K562 (cell line): ENCODE results near the gene NKAPL. TPM values are rescaled to one million over a fixed set of nuclear protein-coding genes. Genes with fewer than 3 reads are reported as not detected.
A peak's percentile ranks its signal among the peaks of the same experiment; 100 is the strongest.

ENCODE experiments used
- ARNT ChIP-seq, 2 experiments: fragments of 450-650 bp; IDR thresholded peaks; 2 replicates each; pipeline ENCODE4 v1.6.1; 2016; ENCODE audit warnings: mild to moderate bottlenecking in 1 of 2
- ATF4 ChIP-seq: fragments of 450-650 bp; formaldehyde crosslinking; IDR thresholded peaks from 2 replicates; pipeline ENCODE4 v1.4.0; 2022; ENCODE audit warnings: mild to moderate bottlenecking, moderate library complexity
- CAMTA2 ChIP-seq: fragments of 250-450 bp; sonication (Bioruptor Pico); conservative IDR thresholded peaks from 2 replicates; pipeline ENCODE4 v1.5.1; 2022
- CBX3 ChIP-seq, 2 experiments: IDR thresholded peaks; 1 replicate in 1 of 2; 2 replicates in 1 of 2; pipeline ENCODE4 v1.6.1; 2012; ENCODE audit warnings: inconsistent platforms in 2 of 2, low read length in 2 of 2, borderline replicate concordance in 1 of 2, control low read depth in 1 of 2
- CREB3 ChIP-seq: fragments of 450-650 bp; conservative IDR thresholded peaks from 2 replicates; pipeline ENCODE4 v1.6.1; 2016; ENCODE audit warnings: missing genetic modification characterization, low read depth, mild to moderate bottlenecking, missing compliant biosample characterization, moderate library complexity
- EHMT2 ChIP-seq: fragments of 450-650 bp; IDR thresholded peaks from 2 replicates; pipeline ENCODE4 v1.6.1; 2018; ENCODE audit warnings: antibody characterized with exemption
- GTF2B ChIP-seq: IDR thresholded peaks from 2 replicates; pipeline ENCODE4 v1.6.1; 2011; ENCODE audit not compliant: insufficient read length; ENCODE audit errors: extremely low read depth
- LEF1 ChIP-seq: fragments of 450-650 bp; IDR thresholded peaks from 2 replicates; pipeline ENCODE4 v1.6.1; 2016; ENCODE audit warnings: mild to moderate bottlenecking
- NBN ChIP-seq: fragments of 450-650 bp; IDR thresholded peaks from 2 replicates; pipeline ENCODE4 v1.6.1; 2016; ENCODE audit warnings: low read depth, mild to moderate bottlenecking
- NFATC3 ChIP-seq: fragments of 450-650 bp; IDR thresholded peaks from 2 replicates; pipeline ENCODE4 v1.6.1; 2017; ENCODE audit warnings: mild to moderate bottlenecking
- NFIC ChIP-seq: fragments of 450-650 bp; IDR thresholded peaks from 2 replicates; pipeline ENCODE4 v1.6.1; 2017; ENCODE audit warnings: mild to moderate bottlenecking, inconsistent platforms
- NR2F6 ChIP-seq: fragments of 450-650 bp; formaldehyde crosslinking; IDR thresholded peaks from 2 replicates; pipeline ENCODE4 v1.4.0; 2020; ENCODE audit warnings: mild to moderate bottlenecking
- STAT6 ChIP-seq: sonication (generic); formaldehyde crosslinking; IDR thresholded peaks from 2 replicates; pipeline ENCODE4 v1.8.1; 2023; ENCODE audit warnings: mild to moderate bottlenecking, missing genetic modification reagents
- TAF7 ChIP-seq: fragments of 450-650 bp; IDR thresholded peaks from 2 replicates; pipeline ENCODE4 v1.6.1; 2016; ENCODE audit warnings: missing genetic modification characterization, missing compliant biosample characterization
- VEZF1 ChIP-seq: fragments of 200-800 bp; sonication (Bioruptor generic); IDR thresholded peaks from 2 replicates; pipeline ENCODE4 v1.6.1; 2017; ENCODE audit warnings: missing genetic modification characterization, missing compliant biosample characterization
- ZNF140 ChIP-seq: fragments of 250-450 bp; sonication (Bioruptor Pico); IDR thresholded peaks from 2 replicates; pipeline ENCODE4 v1.8.0; 2021; ENCODE audit warnings: moderate library complexity, mild to moderate bottlenecking, inconsistent platforms
- ZNF143 ChIP-seq: sonication (generic); formaldehyde crosslinking; IDR thresholded peaks from 2 replicates; pipeline ENCODE4 v1.9.0; 2022; ENCODE audit warnings: mild to moderate bottlenecking, missing genetic modification reagents
- ZNF639 ChIP-seq, 2 experiments: fragments of 200-800 bp in 1 of 2; sonication (Bioruptor generic) in 1 of 2; sonication (generic) in 1 of 2; formaldehyde crosslinking in 1 of 2; IDR thresholded peaks in 1 of 2; conservative IDR thresholded peaks in 1 of 2; 2 replicates each; pipeline versions ENCODE4 v1.5.0 to v1.6.1; 2016 to 2020; ENCODE audit warnings: missing compliant biosample characterization in 1 of 2, missing genetic modification characterization in 1 of 2, missing genetic modification reagents in 1 of 2
- polyA plus RNA-seq, 8 experiments: library from polyadenylated mRNA; depleted of rRNA in 4 of 8; stranded (reverse) in 5 of 8; unstranded in 3 of 8; fragments of >200 nt; fragmentation: Nextera tagmentation in 2 of 8; fragmentation: Illumina TruSeq in 1 of 8; extraction: Ambion mirVana in 2 of 8; extraction: Trizol in 1 of 8; gene quantifications; 2 replicates each; pipeline versions ENCODE4 v1.2.1 to v1.2.3, GENCODE V29; 2011 to 2014; ENCODE audit warnings: inconsistent platforms in 1 of 8, missing spikeins in 1 of 8
- total RNA-seq, 7 experiments: library from RNA; depleted of rRNA in 6 of 7; stranded (reverse); fragments of >200 nt in 6 of 7; fragmentation: Illumina TruSeq in 2 of 7; extraction: Trizol in 2 of 7; gene quantifications; 2 replicates each; pipeline versions ENCODE4 v1.2.1 to v1.2.3, GENCODE V29; 2011 to 2021; ENCODE audit warnings: low replicate concordance in 1 of 7

NKAPL gene
- total and polyA plus RNA-seq, 9 of the 15 experiments (the other 6 are each of a cell fraction or from before 2014, with no cell fraction given): not detected

GRCh38 chr6:28212510-28213212 lies 46.4 kb upstream of the NKAPL start (continued):
- TF ChIP-seq CREB3 (tag) (no peak), NFIC (peak; percentile 87), CBX3 (IDR thresholded peaks at IDR 0.05; ENCODE audit: borderline replicate concordance in 1 of 2, low read length in 2 of 2) (no peak; a peak in 1 of 3 replicates), EHMT2 (no peak), CAMTA2 (CRISPR knock-in tag) (no peak), LEF1 (peak; percentile 70; the same call in 1 of the 2 replicates), NBN (peak; percentile 95), ZNF140 (CRISPR knock-in tag) (no peak), VEZF1 (CRISPR knock-in tag) (no peak), NFATC3 (no peak; the same call in 1 of the 2 replicates), GTF2B (no peak), ATF4 (CRISPR knock-in tag) (no peak; the same call in 1 of the 2 replicates), NR2F6 (CRISPR knock-in tag) (no peak), STAT6 (CRISPR knock-in tag) (no peak), TAF7 (tag) (no peak), ARNT (IDR thresholded peaks at IDR 0.05) (peak; percentile 80 to 88), ZNF639 (CRISPR knock-in tag; conservative IDR thresholded peaks at IDR 0.05 in 1 of 2, IDR thresholded peaks at IDR 0.05 in 1 of 2) (peak in 1 of 2 experiments; percentile 62; a peak in 1 of 4 replicates), ZNF143 (CRISPR knock-in tag) (no peak)
